ENCODE measurements around the gene MATR3. TPM values are rescaled to one million over a fixed set of nuclear protein-coding genes. Genes with fewer than 3 reads are reported as not detected.

MATR3 gene
- total RNA-seq, 1 experiment from 2014 or later: 267 TPM

- WGBS (ENCODE audit: extremely low coverage, insufficient read length, low lambda C conversion rate): no CpG with 5 or more reads among the region's 4 CpGs
- no peaks in the 10 kb centered on the region for H3K9me3 Mint-ChIP-seq
- Histone ChIP-seq H4K91ac (ENCODE audit: insufficient read length, low read depth, low read length) (no peak overlapping the region), H4K20me1 (ENCODE audit: control insufficient read depth, insufficient read depth, insufficient read length) (no peaks in the 10 kb centered on the region), H3K4me2 (ENCODE audit: insufficient read depth, insufficient read length, low read length) (no peak overlapping the region), H2BK120ac (ENCODE audit: low read depth, low read length, poor library complexity, severe bottlenecking) (no peak overlapping the region), H3K27me3 (ENCODE audit: insufficient read depth, low read length) (no peaks in the 10 kb centered on the region), H3K79me2 (ENCODE audit: insufficient read depth, low read length) (no peaks in the 10 kb centered on the region), H3K4me1 (ENCODE audit: insufficient read depth, low read length) (no peaks in the 10 kb centered on the region), H3K9ac (ENCODE audit: extremely low read depth, insufficient read length, low read length) (no peak overlapping the region), H3K9me3 (ENCODE audit: control insufficient read depth, low read depth, low read length) (no peaks in the 10 kb centered on the region), H3T11ph (ENCODE audit: low read length) (no peak overlapping the region), H2BK15ac (ENCODE audit: low read depth, low read length) (no peak overlapping the region), H3K18ac (ENCODE audit: insufficient read length, low read depth, low read length) (no peak overlapping the region), H3K23me2 (ENCODE audit: insufficient read length, low read depth, low read length, poor library complexity, severe bottlenecking) (no peaks in the 10 kb centered on the region), H3K23ac (ENCODE audit: insufficient read length, low read depth, low read length) (no peak overlapping the region), H3K4ac (ENCODE audit: low read depth, low read length) (no peak overlapping the region), H3K56ac (ENCODE audit: insufficient read length, low read depth, low read length) (no peak overlapping the region), H3K14ac (ENCODE audit: insufficient read depth, low read length) (no peak overlapping the region; the same call in 1 of the 2 replicates), H2AK5ac (ENCODE audit: insufficient read length, low read length) (no peak overlapping the region), H4K5ac (ENCODE audit: insufficient read length, low read depth, low read length) (no peak overlapping the region), H4K8ac (replicated peaks; ENCODE audit: insufficient read length, low read depth, low read length) (no peak overlapping the region), H2BK12ac (ENCODE audit: insufficient read length, low read depth, low read length) (no peak overlapping the region), H2BK20ac (ENCODE audit: low read depth, low read length, poor library complexity, severe bottlenecking) (no peak overlapping the region), H2BK5ac (ENCODE audit: insufficient read length, low read length) (no peak overlapping the region), H3K79me1 (ENCODE audit: insufficient read depth, low read depth, low read length, poor library complexity, severe bottlenecking) (no peaks in the 10 kb centered on the region), H2AFZ (ENCODE audit: low read length) (no peak overlapping the region), H3K27ac (ENCODE audit: insufficient read length, low read depth, low read length) (no peak overlapping the region)
- no peaks in the 10 kb centered on the region for H3K36me3 Mint-ChIP-seq (ENCODE audit: insufficient read depth in 1 of 3, low read depth in 3 of 3)
- H3K27me3 Mint-ChIP-seq (ENCODE audit: low read depth): no peaks in the 10 kb centered on the region; the same call in 1 of the 2 replicates
- DNase-seq: no peak
- H3K27ac Mint-ChIP-seq: peak overlapping the region in 1 of 3 experiments; percentile 9; a peak in 1 of 7 replicates
- no peak overlapping the region; a peak in 1 of 5 replicates for H3K4me3 Mint-ChIP-seq
- H3K4me1 Mint-ChIP-seq: peaks cover 3 to 9% of the 10 kb centered on the region in 2 experiments; a peak in 3 of 4 replicates
- no peak for TF ChIP-seq CTCF (conservative IDR thresholded peaks at IDR 0.05)
These were observed 41.7 kb upstream of the MATR3 start for GRCh38 chr5:139251695-139252288.

Data from H9 (cell line).